D721Med (cell line): ENCODE data around the gene NT5C3B.
"Not testable (repeated sequence)": the region's sequence is repeated elsewhere in the genome, so short reads cannot be mapped to it uniquely, and the experiment has no call there.

Experiments
- DNase-seq: peaks from one replicate; pipeline ENCODE4 v3.0.0; 2011; ENCODE audit warnings: low spot score; ENCODE audit not compliant: insufficient read length
- FAIRE-seq: peaks from 2 replicates; lab custom pipeline; 2011; peaks lifted over from hg19 to GRCh38; lab: Jason Lieb, UNC
- TF ChIP-seq, protein P1 (sequence below): IDR thresholded peaks from 2 replicates; pipeline ENCODE4 v1.5.1; 2012; ENCODE audit warnings: mild to moderate bottlenecking, control low read depth; ENCODE audit not compliant: insufficient read depth; ENCODE audit errors: missing control alignments

Gene NT5C3B

DNA sequence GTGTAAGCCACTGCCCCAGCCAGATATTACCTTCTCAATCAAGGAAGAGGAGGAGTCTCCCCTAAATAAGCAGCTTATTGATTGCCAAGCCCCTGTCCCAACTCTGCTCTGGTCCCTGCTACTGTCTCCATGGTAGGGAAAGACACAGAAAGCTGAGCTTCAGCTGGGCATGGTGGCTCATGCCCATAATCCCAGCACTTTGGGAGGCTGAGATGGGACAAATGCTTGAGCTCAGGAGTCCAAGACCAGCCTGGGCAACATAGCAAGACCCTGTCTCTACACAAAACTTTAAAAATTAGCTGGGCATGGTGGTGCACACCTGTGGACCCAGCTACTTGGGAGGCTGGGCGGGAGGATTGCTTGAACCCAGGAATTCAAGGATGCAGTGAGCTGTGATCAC is 56.1 kb downstream of the NT5C3B start:
- TF ChIP-seq, protein P1, sequence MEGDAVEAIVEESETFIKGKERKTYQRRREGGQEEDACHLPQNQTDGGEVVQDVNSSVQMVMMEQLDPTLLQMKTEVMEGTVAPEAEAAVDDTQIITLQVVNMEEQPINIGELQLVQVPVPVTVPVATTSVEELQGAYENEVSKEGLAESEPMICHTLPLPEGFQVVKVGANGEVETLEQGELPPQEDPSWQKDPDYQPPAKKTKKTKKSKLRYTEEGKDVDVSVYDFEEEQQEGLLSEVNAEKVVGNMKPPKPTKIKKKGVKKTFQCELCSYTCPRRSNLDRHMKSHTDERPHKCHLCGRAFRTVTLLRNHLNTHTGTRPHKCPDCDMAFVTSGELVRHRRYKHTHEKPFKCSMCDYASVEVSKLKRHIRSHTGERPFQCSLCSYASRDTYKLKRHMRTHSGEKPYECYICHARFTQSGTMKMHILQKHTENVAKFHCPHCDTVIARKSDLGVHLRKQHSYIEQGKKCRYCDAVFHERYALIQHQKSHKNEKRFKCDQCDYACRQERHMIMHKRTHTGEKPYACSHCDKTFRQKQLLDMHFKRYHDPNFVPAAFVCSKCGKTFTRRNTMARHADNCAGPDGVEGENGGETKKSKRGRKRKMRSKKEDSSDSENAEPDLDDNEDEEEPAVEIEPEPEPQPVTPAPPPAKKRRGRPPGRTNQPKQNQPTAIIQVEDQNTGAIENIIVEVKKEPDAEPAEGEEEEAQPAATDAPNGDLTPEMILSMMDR, result no peak
- DNase-seq, result no peak
- no peak for FAIRE-seq

DNA sequence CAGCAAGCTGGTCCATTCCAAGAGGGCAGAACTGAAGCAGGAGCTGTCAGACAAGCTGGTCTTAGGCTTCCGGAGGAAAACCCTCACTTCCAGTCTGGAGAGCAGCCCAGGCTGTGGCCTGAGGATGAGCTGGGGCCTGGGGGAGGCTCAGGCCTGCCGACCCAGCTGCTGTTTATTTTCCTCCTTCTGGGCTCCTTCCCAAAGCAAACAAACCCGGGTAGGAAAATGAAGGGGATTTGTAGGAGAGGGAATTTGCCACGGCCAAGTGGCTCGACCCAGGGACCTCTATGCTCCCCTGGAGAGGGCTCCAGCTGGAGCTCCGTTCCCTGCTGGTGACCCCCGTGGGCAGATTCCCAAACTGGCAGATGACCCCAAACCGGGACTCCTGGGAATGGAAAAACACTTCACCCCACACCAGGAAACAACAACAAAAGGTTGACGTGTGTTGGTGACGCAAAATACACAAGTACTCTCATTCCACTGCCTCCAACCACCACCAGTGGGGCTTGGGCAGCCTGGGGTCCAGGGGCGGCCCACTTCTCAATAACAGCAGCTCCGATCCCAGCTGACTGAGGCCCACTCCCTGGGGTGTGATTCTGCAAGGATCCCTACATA is 58.4 kb downstream of the NT5C3B start:
- DNase-seq (no peak), FAIRE-seq (no peak)
- TF ChIP-seq, protein P1, result no peak

DNA sequence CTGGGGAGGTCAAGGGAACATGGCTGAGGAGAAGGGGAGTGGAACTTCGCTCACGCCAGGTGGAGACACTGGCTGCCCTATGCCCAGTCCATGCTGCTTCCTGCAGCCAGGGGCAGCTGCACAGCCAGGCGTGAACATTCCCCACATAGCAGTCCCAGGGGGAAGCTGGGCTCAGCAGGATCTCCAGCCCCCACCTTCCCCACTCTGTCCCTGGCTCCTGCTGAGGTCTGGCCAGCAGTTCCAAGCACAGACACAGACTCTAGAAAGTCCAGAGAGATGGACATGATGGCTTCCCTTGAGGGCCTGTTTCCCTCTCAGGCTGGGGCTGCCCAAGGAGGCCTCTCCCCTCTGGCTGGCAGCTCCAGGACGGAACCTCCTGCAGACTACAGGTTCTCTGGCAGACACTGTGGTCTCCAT is 58.9 kb downstream of the NT5C3B start:
- TF ChIP-seq, protein P1, result no peak
- no peak for FAIRE-seq
- no peak for DNase-seq

DNA sequence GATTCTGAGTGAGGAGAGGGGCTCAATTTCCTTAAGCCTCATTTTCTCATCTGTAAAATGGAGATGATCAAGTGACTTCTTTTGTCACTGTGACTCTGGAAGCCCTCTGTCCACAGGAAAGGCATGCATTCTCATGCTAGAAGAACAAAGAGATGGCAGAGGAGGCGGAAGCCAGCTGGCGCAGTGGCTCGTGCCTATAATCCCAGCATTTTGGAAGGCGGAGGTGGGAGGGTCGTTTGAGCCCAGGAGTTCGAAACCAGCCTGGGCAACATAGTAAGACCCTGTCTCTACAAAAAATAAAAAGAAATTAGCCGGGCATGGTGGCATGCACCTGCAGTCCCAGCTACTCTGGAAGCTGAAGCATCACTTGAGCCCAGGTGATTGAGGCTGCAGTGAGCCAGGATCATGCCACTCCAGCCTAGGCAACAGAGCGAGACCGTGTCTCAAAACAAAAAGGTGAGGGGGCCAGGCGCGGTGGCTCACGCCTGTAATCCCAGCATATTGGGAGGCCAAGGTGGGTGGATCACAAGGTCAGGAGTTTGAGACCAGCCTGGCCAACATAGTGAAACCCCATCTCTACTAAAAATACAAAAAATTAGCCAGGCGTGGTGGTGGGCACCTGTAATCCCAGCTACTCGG is 59.7 kb downstream of the NT5C3B start:
- DNase-seq, FAIRE-seq: not testable (repeated sequence)

DNA sequence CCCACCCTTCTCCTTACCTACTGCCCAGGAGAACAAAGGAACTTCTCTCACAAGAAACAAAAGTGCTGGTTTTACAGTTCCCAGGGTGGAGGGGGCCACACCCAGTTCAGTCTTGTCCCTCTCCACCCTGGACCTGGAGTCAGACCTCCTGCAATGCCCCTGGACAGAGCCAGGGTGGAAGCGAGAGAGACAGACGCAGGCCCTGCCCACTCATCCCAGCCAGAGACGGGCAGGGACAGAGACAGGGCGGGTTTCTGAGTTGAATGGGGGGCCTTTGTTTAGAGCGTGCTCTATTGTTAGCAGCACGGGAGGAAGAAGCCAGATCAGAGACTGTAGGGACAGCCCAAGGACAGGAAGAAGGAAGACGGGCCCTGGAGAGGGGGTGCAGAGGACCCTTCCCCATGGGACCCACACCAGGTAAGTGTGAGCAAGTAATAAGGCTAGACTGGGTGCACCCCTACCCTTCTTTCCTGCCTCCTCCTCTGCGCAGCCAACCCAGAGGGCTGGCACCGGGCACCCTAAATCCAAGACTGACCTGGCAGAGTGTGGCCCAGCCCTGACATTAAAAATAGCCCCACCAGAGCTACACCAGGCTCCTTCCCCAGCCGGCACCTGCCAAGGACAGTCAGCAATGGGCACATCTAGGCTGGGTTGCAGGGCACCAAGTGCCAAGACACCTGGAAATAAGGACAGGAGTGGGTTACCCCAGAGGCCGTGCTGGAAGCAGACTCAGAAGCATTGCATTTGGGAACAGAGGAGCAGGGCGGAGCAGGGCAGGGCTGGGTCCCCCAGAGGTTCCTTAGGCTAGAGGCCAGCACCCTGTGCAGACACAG is 60.4 kb downstream of the NT5C3B start:
- DNase-seq, result no peak
- no peak for FAIRE-seq
- TF ChIP-seq, protein P1, result no peak
